ENCODE results near the gene PHACTR1.

Gene PHACTR1

GRCh38 chr6:12769556-12770256, 53.1 kb downstream of the PHACTR1 start:
- no peak for TF ChIP-seq EZH2phosphoT487 (IDR thresholded peaks at IDR 0.05; ENCODE audit: low read depth)
- TF ChIP-seq, protein P1, sequence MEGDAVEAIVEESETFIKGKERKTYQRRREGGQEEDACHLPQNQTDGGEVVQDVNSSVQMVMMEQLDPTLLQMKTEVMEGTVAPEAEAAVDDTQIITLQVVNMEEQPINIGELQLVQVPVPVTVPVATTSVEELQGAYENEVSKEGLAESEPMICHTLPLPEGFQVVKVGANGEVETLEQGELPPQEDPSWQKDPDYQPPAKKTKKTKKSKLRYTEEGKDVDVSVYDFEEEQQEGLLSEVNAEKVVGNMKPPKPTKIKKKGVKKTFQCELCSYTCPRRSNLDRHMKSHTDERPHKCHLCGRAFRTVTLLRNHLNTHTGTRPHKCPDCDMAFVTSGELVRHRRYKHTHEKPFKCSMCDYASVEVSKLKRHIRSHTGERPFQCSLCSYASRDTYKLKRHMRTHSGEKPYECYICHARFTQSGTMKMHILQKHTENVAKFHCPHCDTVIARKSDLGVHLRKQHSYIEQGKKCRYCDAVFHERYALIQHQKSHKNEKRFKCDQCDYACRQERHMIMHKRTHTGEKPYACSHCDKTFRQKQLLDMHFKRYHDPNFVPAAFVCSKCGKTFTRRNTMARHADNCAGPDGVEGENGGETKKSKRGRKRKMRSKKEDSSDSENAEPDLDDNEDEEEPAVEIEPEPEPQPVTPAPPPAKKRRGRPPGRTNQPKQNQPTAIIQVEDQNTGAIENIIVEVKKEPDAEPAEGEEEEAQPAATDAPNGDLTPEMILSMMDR (IDR thresholded peaks at IDR 0.05; ENCODE audit: low read depth, low read length) = no peak

DNA sequence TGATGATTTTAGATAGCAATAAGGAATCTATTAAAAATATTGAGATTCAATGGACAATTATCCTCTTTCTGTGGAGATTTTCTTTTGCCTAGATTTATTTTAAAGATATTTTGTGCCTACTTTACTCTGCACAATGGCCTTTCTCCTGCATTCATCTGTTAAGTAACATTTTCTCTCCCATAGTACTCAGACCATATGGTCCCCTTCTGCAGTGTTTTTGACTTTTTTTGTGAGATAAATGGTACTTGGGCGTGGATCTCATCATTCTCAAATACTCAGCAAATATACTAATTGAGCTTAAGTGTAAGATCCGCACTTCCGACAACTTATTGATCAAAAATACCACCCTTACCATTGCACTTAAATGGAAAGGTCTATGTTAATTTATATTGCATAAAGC, 55.8 kb downstream of the PHACTR1 start:
- no peak overlapping the region for H2AFZ ChIP-seq (ENCODE audit: low read depth, low read length)
- no peak overlapping the region for H3K9ac ChIP-seq (ENCODE audit: low read length)
- H3K36me3 ChIP-seq (replicated peaks; ENCODE audit: low read depth, low read length) = no peaks in the 10 kb centered on the region
- no peaks in the 10 kb centered on the region for H3K79me2 ChIP-seq (ENCODE audit: low read length)
- no peaks in the 10 kb centered on the region for H4K20me1 ChIP-seq (ENCODE audit: insufficient read depth, low read length)
- no peak overlapping the region for H3K27ac ChIP-seq (ENCODE audit: low read length)
- no peaks in the 10 kb centered on the region for H3K4me1 ChIP-seq (ENCODE audit: low read length)
- no peak overlapping the region for H3K4me3 ChIP-seq (ENCODE audit: low read length)
- TF ChIP-seq, protein P1 (IDR thresholded peaks at IDR 0.05; ENCODE audit: low read depth, low read length) = no peak
- TF ChIP-seq EZH2phosphoT487 (IDR thresholded peaks at IDR 0.05; ENCODE audit: low read depth) = no peak
- H3K27me3 ChIP-seq (ENCODE audit: low read depth, low read length) = peaks cover 5% of the 10 kb centered on the region; the same call in 1 of the 2 replicates
- H3K9me3 ChIP-seq (ENCODE audit: insufficient read depth, low read length) = no peaks in the 10 kb centered on the region
- H3K4me2 ChIP-seq (ENCODE audit: low read length) = no peak overlapping the region

More at GRCh38 chr6:12769556-12770256, 53.1 kb downstream of the PHACTR1 start:
- no peaks in the 10 kb centered on the region for H3K9me3 ChIP-seq (ENCODE audit: insufficient read depth, low read length)
- H4K20me1 ChIP-seq (ENCODE audit: insufficient read depth, low read length) = no peaks in the 10 kb centered on the region
- H2AFZ ChIP-seq (ENCODE audit: low read depth, low read length) = no peak overlapping the region
- no peaks in the 10 kb centered on the region for H3K36me3 ChIP-seq (replicated peaks; ENCODE audit: low read depth, low read length)
- H3K79me2 ChIP-seq (ENCODE audit: low read length) = no peaks in the 10 kb centered on the region
- H3K9ac ChIP-seq (ENCODE audit: low read length) = no peak overlapping the region
- no peak overlapping the region for H3K27ac ChIP-seq (ENCODE audit: low read length)
- no peak overlapping the region for H3K4me3 ChIP-seq (ENCODE audit: low read length)
- H3K4me2 ChIP-seq (ENCODE audit: low read length) = no peak overlapping the region
- no peaks in the 10 kb centered on the region for H3K4me1 ChIP-seq (ENCODE audit: low read length)
- peaks cover 3% of the 10 kb centered on the region; the same call in 1 of the 2 replicates for H3K27me3 ChIP-seq (ENCODE audit: low read depth, low read length)

DNA sequence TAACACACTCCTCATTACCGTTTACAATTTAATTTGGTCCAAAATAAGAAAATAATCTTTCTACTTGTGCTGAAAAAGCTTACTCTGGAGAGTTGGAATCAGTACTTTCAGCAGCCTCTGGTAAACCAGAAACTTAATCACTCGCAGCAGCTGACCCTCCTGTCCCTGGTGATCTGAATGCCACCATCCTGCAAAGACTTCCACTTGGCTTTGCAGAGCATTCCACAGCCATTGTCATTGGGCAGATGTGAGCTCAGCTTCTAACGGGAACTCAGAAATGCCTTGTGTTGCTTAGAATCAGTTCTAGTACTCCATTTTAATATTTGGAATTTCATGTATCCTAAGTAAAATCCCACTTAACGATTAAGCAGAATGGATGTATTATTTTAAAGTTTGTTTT, 59.7 kb downstream of the PHACTR1 start:
- TF ChIP-seq EZH2phosphoT487 (IDR thresholded peaks at IDR 0.05; ENCODE audit: low read depth) = no peak
- TF ChIP-seq, protein P1 (IDR thresholded peaks at IDR 0.05; ENCODE audit: low read depth, low read length) = no peak
- Histone ChIP-seq H3K4me1 (ENCODE audit: low read length) (no peaks in the 10 kb centered on the region), H3K4me3 (ENCODE audit: low read length) (no peak overlapping the region), H2AFZ (ENCODE audit: low read depth, low read length) (no peak overlapping the region), H3K27me3 (ENCODE audit: low read depth, low read length) (peaks cover 2% of the 10 kb centered on the region; the same call in 1 of the 2 replicates), H3K27ac (ENCODE audit: low read length) (no peak overlapping the region), H3K9me3 (ENCODE audit: insufficient read depth, low read length) (no peaks in the 10 kb centered on the region), H3K9ac (ENCODE audit: low read length) (no peak overlapping the region), H4K20me1 (ENCODE audit: insufficient read depth, low read length) (no peaks in the 10 kb centered on the region), H3K4me2 (ENCODE audit: low read length) (no peak overlapping the region), H3K36me3 (replicated peaks; ENCODE audit: low read depth, low read length) (no peaks in the 10 kb centered on the region), H3K79me2 (ENCODE audit: low read length) (no peaks in the 10 kb centered on the region)

DNA sequence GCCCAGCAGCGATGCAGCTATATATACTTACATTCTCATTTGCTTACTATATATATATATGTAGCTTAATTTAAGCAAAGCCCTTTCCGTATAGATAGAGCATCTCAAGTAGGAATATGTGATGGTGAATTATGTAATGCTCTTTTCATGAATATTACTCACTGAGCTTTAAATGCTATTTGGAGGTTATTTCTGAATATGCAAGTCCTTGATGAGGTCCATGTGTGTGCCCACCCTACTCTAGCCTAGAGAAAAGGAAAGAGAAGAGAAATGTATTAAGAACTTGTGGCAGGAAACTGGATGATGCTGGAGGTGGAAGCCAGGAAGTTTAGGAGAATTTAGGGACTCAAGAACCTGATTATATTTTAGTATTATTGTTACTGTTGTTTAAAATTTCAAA, 63.2 kb downstream of the PHACTR1 start:
- H3K36me3 ChIP-seq (replicated peaks; ENCODE audit: low read depth, low read length) = no peaks in the 10 kb centered on the region
- H3K79me2 ChIP-seq (ENCODE audit: low read length) = no peaks in the 10 kb centered on the region
- no peaks in the 10 kb centered on the region for H4K20me1 ChIP-seq (ENCODE audit: insufficient read depth, low read length)
- H3K9me3 ChIP-seq (ENCODE audit: insufficient read depth, low read length) = no peaks in the 10 kb centered on the region
- no peak overlapping the region for H3K9ac ChIP-seq (ENCODE audit: low read length)
- H3K4me1 ChIP-seq (ENCODE audit: low read length) = no peaks in the 10 kb centered on the region
- H3K27ac ChIP-seq (ENCODE audit: low read length) = no peak overlapping the region
- H3K27me3 ChIP-seq (ENCODE audit: low read depth, low read length) = peaks cover 1% of the 10 kb centered on the region; the same call in 1 of the 2 replicates
- no peak overlapping the region for H3K4me3 ChIP-seq (ENCODE audit: low read length)
- no peak for TF ChIP-seq EZH2phosphoT487 (IDR thresholded peaks at IDR 0.05; ENCODE audit: low read depth)
- TF ChIP-seq, protein P1 (IDR thresholded peaks at IDR 0.05; ENCODE audit: low read depth, low read length) = no peak
- no peak overlapping the region for H3K4me2 ChIP-seq (ENCODE audit: low read length)
- H2AFZ ChIP-seq (ENCODE audit: low read depth, low read length) = no peak overlapping the region

All from OCI-LY3 (cell line).